ENCODE results near the gene ZNF784.

The ZNF784 gene

DNA sequence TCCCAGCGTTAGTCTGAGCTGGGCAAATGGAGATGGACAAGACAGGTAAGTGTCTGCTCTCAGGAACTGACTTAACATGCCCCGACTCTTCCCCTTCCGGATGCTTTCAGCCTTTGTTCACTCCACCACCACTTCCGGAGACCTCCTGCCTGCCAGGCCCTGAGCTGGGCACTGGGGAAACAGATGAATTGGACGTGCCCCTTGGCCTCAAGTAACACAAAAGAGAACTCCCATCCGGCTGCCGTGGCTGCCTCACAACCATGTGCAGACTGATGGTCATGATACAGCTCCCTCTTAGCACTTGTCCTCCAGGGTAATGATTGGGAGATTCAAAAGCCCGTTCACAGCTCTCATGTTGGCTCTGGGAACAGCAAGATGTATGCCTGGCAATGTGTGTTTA is 6.9 kb downstream of the ZNF784 start:
- no peak for FAIRE-seq

DNA sequence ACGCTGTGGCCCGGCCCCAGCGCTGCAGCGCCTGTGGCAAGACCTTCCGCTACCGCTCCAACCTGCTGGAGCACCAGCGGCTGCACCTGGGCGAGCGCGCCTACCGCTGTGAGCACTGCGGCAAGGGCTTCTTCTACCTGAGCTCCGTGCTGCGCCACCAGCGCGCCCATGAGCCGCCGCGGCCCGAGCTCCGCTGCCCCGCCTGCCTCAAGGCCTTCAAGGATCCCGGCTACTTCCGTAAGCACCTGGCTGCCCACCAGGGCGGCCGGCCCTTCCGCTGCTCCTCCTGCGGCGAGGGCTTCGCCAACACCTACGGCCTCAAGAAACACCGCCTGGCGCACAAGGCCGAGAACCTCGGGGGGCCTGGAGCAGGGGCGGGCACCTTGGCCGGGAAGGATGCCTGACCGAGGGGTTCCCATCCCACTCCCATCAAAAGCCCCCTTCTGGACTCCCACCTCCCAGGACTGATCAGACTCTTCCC is 7.9 kb downstream of the ZNF784 start:
- no peak for FAIRE-seq

DNA sequence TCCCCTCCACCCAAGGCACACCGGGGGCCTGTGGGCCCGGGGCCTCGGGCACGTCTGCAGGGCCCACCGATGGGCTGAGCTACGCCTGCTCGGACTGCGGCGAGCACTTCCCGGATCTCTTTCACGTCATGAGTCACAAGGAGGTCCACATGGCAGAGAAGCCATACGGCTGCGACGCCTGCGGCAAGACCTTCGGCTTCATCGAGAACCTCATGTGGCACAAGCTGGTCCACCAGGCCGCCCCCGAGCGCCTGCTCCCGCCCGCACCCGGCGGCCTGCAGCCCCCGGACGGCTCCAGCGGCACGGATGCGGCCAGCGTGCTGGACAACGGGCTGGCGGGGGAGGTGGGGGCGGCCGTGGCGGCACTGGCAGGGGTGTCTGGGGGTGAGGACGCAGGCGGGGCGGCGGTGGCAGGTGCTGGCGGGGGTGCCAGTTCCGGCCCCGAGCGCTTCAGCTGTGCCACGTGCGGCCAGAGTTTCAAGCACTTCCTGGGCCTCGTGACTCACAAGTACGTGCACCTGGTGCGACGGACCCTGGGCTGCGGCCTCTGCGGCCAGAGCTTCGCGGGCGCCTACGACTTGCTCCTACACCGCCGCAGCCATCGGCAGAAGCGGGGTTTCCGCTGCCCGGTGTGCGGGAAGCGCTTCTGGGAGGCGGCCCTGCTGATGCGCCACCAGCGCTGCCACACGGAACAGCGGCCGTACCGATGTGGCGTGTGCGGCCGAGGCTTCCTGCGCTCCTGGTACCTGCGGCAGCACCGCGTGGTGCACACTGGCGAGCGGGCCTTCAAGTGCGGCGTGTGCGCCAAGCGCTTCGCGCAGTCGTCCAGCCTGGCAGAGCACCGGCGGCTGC is 8.6 kb downstream of the ZNF784 start:
- no peak for FAIRE-seq

DNA sequence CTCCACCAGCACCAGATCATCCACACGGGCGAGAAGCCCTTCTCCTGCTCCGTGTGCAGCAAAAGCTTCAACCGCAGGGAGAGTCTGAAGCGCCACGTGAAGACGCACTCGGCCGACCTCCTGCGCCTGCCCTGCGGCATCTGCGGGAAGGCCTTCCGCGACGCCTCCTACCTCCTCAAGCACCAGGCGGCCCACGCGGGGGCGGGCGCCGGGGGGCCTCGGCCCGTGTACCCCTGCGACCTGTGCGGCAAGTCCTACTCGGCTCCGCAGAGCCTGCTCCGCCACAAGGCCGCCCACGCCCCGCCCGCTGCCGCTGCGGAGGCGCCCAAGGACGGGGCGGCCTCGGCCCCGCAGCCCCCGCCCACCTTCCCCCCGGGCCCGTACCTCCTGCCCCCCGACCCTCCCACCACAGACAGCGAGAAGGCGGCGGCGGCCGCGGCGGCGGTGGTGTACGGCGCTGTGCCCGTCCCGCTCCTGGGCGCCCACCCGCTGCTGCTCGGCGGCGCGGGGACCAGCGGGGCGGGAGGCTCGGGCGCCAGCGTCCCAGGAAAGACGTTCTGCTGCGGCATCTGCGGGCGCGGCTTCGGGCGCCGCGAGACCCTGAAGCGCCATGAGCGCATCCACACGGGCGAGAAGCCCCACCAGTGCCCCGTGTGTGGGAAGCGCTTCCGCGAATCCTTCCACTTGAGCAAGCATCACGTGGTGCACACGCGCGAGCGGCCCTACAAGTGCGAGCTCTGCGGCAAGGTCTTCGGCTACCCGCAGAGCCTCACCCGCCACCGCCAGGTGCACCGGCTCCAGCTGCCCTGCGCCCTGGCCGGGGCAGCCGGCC is 9.4 kb downstream of the ZNF784 start:
- no peak for FAIRE-seq

DNA sequence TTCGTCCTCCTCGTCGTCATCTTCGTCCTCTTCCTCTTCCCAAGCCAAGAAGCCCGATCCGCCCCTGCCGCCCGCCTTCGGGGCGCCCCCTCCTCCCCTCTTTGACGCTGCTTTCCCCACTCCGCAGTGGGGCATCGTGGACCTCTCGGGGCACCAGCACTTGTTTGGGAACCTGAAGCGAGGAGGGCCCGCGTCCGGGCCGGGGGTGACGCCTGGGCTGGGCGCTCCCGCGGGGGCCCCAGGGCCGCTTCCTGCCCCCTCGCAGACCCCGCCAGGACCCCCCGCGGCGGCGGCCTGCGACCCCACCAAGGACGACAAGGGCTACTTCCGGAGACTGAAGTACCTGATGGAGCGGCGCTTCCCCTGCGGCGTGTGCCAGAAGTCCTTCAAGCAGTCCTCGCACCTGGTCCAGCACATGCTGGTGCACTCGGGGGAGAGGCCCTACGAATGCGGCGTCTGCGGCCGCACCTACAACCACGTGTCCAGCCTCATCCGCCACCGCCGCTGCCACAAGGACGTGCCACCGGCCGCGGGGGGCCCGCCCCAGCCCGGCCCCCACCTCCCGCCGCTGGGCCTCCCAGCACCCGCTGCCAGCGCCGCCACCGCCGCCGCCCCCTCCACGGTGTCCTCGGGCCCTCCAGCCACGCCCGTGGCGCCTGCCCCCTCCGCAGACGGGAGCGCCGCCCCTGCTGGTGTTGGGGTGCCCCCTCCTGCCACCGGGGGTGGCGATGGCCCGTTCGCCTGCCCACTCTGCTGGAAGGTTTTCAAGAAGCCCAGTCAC is 10.2 kb downstream of the ZNF784 start:
- no peak for FAIRE-seq

DNA sequence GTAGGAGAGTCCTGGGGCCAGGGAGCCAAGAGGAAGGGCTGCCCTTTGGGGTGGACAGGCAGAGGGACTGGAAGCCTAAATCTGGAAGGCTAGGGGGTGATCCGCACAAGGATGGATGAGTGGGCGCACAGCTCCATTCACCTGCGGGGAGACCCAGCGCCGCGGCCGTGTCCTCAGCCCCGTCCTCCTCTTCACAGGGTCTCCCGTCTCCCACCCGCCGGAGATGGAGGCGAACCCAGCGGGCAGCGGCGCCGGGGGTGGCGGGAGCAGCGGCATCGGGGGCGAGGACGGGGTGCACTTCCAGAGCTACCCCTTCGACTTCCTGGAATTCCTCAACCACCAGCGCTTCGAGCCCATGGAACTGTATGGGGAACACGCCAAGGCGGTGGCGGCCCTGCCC is 11.0 kb downstream of the ZNF784 start:
- no peak for FAIRE-seq

DNA sequence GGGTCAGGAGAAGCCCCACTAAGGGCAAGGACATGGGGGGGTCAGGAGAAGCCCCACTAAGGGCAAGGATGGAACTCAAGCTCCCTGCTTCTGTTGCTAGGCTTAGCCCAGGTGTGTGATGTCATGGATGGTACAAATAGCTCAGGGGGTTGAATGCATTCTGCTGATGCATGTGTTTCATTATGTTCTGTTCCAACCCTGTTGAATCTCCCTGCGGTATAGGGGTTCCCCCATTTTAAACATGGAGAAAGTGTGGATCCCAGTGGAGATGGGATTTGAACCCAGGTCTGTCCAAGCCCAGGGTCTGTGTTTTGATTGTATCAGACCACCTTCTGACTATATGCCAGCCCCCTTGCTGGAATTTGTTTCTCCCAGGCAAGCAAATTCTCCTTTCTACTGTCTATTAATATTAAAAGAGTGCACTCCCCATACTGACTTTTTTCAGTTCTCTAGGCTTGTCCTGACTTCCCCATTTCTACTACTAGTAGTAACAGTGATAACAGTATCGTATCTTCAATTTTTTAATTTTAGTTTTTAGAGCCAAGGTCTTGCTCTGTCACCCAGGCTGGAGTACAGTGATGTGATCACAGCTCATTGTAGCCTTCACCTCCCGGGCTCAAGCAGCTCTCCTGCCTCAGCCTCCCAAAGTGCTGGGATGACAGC is 12.3 kb downstream of the ZNF784 start:
- no peak for FAIRE-seq

DNA sequence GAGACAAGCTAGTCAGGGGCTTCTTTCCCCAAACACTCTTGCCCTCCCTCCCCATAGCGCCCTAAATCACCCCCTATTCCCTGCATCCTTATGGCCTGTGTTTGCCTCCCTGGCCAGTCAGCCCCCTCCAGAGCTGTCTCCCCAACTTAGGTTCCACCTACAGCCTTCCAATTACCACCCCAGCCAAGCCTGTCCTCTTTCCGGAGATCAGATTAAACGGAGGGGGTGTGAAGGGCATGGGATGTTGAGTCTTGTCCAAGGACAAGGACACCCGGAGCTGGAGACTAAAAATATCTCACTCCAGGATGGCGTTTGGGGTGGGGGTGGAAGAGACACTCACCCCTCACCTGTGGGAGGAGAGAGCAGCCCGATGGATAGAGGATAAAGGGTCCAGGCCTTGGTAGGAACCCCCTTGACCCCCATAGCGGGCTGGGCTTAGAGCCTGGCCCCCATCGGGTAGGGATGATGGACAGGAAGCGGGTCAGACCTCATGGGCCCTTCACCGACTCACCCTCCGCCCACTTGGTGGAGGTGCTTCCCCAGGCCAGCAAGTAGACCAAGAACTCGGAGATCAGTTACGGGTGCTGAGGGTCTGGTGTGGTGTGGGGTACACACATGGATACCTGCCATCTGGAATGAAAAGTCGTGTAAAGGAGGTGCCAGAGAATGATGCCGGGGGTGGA is 12.9 kb downstream of the ZNF784 start:
- no peak for FAIRE-seq

DNA sequence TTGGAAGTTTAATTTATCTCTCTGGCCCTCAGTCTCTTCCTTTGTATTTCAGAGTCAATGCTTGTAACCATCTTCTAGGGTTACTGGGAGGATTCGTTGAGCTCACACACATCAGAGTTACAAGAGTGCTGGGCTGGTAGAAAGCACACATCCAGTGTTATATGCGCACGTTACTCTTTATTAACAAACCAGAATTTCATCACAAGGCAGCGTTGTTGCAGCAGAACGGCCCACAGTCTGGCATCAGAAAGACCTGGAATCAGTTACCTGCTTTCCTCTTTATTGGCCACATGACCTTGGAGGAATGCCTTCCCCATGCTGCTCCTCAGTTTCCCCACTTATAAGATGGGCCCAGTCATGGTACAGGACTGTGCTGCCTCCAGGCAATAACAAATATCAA is 15.0 kb downstream of the ZNF784 start:
- FAIRE-seq, result no peak

DNA sequence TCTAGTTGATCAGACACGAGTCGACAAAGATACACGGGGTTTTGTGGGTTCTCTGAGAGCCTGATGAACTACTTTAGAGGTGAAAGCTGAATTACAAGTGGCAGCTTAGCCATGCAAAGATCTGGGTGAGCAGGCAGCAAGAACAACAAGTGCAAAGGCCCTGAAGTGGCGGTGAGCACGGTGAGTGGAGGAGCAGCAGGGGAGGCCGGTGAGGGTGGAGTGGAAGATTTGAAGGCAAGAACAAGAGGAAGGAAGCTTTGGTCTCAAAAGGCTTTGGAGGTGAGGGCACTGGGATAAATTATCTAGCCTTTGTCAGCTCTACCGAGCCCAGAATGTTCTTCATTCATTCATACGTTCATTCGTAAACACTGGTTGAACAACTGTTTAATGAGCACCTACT is 17.5 kb downstream of the ZNF784 start:
- FAIRE-seq, result no peak

DNA sequence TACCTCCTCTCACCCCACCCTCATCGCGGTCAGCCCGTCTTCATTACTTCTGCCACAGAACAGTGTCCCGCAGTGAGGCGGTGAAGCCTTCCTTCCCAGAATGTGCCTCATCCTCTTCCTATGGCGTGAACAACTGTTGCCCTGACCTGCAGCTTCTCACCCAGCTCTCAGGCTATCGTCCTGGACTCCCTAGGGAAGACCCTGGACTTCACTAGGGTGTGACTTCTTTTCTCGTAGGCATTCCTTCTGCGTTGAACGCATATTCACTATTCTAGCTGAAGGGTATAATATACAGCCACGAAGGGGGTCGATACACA is 17.9 kb downstream of the ZNF784 start:
- no peak for FAIRE-seq

DNA sequence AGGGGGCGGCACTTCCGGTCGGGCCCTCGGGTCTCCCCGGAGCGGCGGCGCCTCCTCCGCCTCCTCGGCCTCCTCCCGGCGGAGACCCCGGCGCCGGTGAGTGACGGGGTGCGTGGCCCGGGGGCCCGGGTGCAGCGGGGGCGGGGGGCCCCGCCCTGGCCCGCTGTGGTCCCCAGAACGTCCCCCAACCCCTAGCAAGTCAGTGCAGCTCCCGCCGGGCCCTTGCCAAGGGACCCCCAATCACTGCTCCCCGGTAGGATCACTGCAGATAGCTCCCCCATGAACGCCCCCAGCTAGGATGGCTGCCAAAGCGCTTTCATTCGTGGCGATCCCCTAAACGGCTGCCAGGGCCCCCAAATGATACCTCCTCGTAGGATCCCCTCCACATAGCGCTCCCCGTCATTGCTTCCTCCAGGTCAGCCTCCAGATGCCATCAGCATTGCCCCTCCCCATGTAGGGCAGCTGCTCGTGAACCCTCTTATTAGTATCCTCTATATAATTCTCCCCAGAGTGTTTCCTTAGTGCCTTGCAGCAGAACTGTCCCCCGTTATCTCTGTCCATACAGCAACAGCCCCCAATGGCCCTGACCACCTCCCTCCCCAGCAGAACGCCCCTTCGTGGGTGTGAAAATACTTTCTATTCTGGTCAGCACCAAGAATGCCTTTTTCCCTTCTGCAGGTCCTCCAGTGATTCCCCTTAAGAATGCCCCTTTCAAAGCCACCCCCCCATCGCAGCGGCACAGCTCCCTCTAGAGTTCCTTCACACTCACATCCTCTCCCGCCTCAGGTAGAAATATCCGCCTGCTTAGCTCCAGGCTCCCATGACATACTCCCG is 18.5 kb downstream of the ZNF784 start, which contains the start of gene ZNF865:
ZNF865 (plus strand) TSS at position 11 of the 834 bp plus-strand sequence. CDS start 7,972 bp downstream, outside the sequence.
- FAIRE-seq, result no peak

DNA sequence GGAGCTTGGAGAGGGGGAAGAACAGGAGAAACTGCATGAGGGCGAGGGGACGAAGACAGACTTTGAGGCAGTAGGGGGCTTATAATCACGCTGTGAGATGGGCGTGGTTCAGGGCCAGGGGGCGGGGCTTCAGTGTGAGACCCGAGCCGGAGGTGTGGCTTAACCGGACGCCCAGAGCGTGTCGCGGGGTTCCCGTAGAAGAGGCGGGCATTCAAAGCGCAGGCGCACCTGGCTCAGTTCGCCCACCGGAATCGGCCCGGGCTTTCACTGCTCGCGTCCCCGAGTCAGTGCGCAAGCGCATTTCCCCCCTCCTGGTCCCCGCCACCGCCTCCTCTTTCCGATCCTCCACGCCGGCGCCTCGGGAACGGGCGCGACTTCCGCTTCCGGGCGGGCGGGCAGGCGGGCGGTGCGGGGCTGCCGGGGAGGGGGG is 19.1 kb downstream of the ZNF784 start:
- peak; percentile 52 for FAIRE-seq

DNA sequence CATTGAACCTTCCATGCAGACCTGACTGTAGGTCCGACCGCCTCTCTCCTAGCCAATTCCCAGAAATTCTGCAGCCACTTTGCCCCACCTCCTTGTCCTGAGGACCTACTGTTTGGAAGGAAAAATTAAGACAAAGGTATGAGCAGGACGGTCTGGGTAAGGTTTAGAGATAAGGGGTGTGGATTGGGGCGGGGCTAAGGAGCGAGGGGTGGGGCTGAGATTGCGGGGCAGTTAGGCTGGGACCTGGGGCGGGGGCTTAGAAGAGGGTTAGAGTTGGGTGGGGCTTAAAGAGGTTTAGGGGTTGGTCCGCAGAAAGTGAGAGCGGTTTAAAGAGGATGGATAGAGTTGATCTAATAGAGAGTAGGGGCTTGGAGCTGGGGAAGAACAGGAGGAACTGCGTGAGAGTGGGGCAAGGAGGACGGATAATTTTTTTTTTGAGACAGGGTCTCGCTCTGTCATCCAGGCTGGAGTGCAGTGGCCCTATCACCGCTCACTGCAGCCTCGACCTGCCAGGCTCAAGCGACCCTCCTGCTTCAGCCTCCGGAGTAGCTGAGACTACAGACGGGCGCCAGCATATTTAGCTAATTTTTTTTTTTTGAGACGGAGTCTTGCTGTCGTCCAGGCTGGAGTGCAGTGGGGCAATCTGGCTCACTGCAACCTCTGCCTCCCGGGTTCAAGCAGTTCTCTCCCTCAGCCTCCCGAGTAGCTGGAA is 20.6 kb downstream of the ZNF784 start:
- FAIRE-seq, result no peak

DNA sequence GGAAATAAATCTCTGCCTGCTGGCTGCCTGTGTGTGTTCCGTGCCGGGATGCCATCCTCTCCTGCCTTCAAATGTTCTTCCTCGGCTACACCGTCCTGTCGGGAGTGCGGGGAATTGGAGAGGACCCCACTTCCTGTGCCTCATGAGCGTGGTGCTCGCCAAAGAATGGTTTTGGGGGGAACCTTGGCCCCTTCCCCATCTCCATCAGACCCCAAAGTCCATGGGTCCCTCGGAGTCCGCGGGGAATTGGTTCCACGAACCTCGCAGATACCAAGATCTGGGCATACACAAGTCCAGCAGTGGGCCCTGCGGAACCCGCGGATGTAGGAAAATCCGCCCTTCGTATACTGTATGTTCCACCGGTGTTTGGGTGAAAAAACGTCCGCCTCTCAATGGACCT is 21.3 kb downstream of the ZNF784 start:
- no peak for FAIRE-seq

DNA sequence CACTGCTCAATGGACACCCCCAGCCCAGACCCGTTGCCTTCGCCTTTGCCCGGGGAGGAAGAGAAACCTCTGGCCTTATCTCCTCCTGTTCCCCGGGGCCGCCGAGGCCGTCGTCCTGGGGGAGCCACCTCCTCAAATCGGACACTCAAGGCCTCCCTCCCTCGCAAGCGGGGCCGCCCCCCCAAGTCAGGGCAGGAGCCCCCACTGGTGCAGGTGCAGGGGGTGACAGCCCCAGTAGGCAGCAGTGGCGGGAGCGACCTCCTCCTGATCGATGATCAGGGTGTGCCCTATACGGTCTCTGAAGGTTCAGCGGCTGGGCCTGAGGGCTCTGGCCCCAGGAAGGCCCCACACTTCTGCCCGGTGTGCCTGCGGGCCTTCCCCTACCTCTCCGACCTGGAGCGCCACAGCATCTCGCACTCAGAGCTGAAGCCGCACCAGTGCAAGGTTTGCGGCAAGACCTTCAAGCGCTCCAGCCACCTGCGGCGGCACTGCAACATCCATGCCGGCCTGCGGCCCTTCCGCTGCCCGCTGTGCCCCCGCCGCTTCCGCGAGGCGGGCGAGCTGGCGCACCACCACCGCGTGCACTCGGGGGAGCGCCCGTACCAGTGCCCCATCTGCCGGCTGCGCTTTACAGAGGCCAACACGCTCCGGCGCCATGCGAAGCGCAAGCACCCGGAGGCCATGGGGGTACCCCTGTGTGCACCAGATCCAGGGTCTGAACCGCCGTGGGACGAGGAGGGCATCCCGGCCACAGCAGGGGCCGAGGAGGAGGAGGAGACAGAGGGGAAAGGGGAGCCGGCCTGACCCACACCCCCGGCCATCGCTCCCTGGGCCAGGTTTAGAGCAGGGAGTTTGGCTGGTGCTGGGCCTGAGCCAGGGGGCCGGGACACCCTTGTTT is 22.0 kb downstream of the ZNF784 start:
- no peak for FAIRE-seq

DNA sequence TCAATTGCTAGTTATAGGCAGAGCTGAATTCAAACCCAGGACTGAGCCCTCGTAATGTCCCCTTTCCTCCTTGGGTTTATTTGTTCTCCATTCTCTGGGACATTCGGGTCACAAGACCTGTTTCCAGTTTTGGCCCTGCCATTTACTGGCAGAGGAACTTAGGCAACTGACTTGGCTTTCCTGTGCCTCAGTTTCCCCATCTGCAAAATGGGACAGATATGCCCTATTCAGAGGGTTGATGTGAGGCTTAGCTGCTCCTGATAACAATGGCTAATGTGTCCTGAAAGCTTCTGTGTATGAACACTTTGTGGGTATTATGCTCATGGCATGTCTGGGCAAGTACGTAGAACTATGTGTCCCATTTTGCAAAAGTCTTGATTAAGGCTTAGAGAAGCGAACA is 23.3 kb downstream of the ZNF784 start:
- no peak for FAIRE-seq

DNA sequence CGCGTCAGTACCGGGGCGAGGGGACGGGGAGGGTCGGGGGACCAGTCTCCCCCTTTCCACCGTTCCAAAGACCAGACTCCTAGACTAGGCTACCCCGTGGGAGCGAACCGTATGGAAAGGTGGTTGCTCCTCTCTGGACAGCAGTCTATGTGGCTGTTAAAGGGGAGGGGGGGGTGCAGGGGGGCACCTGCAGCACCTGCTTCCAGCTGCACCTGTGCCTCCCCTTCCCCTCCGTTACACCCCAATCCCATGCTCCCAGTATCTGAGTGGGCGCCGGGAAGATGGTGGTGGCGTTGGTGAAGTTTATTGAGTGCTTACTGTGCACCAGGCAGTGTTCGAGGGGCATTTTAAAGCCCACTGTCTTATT is 23.7 kb downstream of the ZNF784 start:
- FAIRE-seq, result no peak
